Gastroesophageal sphincter (tissue), 4 donors: Measurements from ENCODE around the gene SLC66A2. TPM values are rescaled to one million over a fixed set of nuclear protein-coding genes. Genes with fewer than 3 reads are reported as not detected.
A peak's percentile ranks its signal among the peaks of the same experiment; 100 is the strongest.
"Not testable (repeated sequence)": the region's sequence is repeated elsewhere in the genome, so short reads cannot be mapped to it uniquely, and the experiment has no call there.

Experiments
- ATAC-seq: fragments of 150-250 bp; one replicate; pipeline ENCODE4 v1.9.1; 2016; ENCODE audit warnings: mild to moderate bottlenecking, moderate library complexity
- H3K27ac ChIP-seq, 4 donors: fragments of 200-600 bp; sonication (generic) in 3 of 4; 1 replicate in 3 of 4; 2 replicates in 1 of 4; pipeline ENCODE4 v1.5.1; 2016 to 2019
- H3K27me3 ChIP-seq: fragments of 200-600 bp; sonication (generic); one replicate; pipeline ENCODE4 v1.5.1; 2019
- H3K36me3 ChIP-seq, 2 donors: fragments of 200-600 bp; sonication (generic); one replicate each; pipeline ENCODE4 v1.5.1; 2019; ENCODE audit warnings: control low read depth in 1 of 2
- H3K4me1 ChIP-seq, 3 donors: fragments of 200-600 bp; sonication (generic); 1 replicate in 2 of 3; 2 replicates in 1 of 3; pipeline ENCODE4 v1.5.1; 2016 to 2019; ENCODE audit warnings: control low read depth in 2 of 3
- H3K4me3 ChIP-seq, 2 donors: fragments of 200-600 bp; sonication (generic); one replicate each; pipeline ENCODE4 v1.5.1; 2019; ENCODE audit warnings: mild to moderate bottlenecking in 1 of 2, moderate library complexity in 1 of 2
- H3K9me3 ChIP-seq, 3 donors: fragments of 200-600 bp; sonication (generic); one replicate each; pipeline ENCODE4 v1.5.1; 2017 to 2019; ENCODE audit warnings: control low read depth in 2 of 3
- CTCF ChIP-seq, 4 experiments: fragments of 200-600 bp in 2 of 4; fragments of 450-650 bp in 2 of 4; sonication (generic) in 1 of 4; IDR thresholded peaks; one replicate each; pipeline ENCODE4 v1.5.1; 2017 to 2019; ENCODE audit warnings: antibody characterized with exemption in 4 of 4, mild to moderate bottlenecking in 2 of 4, moderate library complexity in 2 of 4
- EP300 ChIP-seq: sonication (generic); formaldehyde crosslinking; IDR thresholded peaks from one replicate; pipeline ENCODE4 v1.6.1; 2017; ENCODE audit warnings: antibody characterized with exemption, mild to moderate bottlenecking
- POLR2A ChIP-seq, 2 donors: fragments of 450-650 bp; IDR thresholded peaks; one replicate each; pipeline ENCODE4 v1.6.1; 2017; ENCODE audit warnings: antibody characterized with exemption in 2 of 2, mild to moderate bottlenecking in 2 of 2, moderate library complexity in 1 of 2
- POLR2AphosphoS5 ChIP-seq: sonication (generic); formaldehyde crosslinking; IDR thresholded peaks from one replicate; pipeline ENCODE4 v1.6.1; 2017; ENCODE audit warnings: antibody characterized with exemption
- WGBS, 2 donors: methylation state at CpG; one replicate each; pipeline ENCODE4 v1.1.5; 2018; ENCODE audit warnings: low coverage in 1 of 2; 5-methylcytosine and 5-hydroxymethylcytosine counted together
- total RNA-seq, 4 donors: library from RNA; depleted of rRNA; stranded (reverse); fragments of >200 nt; gene quantifications; one replicate each; pipeline ENCODE4 v1.1.0, GENCODE V29; 2016

The SLC66A2 gene
- total RNA-seq, 4 donors from 2014 or later: 32.2 to 42.6 (median 35.6) TPM

GRCh38 chr18:79963658-79964329 lies 12.3 kb upstream of the SLC66A2 start:
- ATAC-seq: no peak
- Histone ChIP-seq H3K27ac (peak overlapping the region in 3 of 4 donors; percentile 70 to 79 (median 72)), H3K4me3 (peak overlapping the region; percentile 70 to 75), H3K4me1 (peaks cover 0 to 28% (median 0%) of the 10 kb centered on the region in 3 donors), H3K27me3 (peaks cover 20% of the 10 kb centered on the region), H3K36me3 (peaks cover 0 to 7% of the 10 kb centered on the region in 2 donors), H3K9me3 (no peaks in the 10 kb centered on the region)
- no peak for TF ChIP-seq EP300
- no peak for TF ChIP-seq POLR2AphosphoS5
- TF ChIP-seq POLR2A (IDR thresholded peaks at IDR 0.05): no peak
- no peak for TF ChIP-seq CTCF (IDR thresholded peaks at IDR 0.05)
- WGBS, 2 donors: 88 to 100% methylated on average over 1 to 7 of the region's 30 CpGs

GRCh38 chr18:79962835-79963657 lies 11.6 kb upstream of the SLC66A2 start:
- WGBS, 2 donors: 91 to 94% methylated on average over 7 to 18 of the region's 30 CpGs
- H3K36me3 ChIP-seq: peaks cover 0 to 7% of the 10 kb centered on the region in 2 donors
- no peak for ATAC-seq
- H3K27ac ChIP-seq: no peak overlapping the region
- no peaks in the 10 kb centered on the region for H3K9me3 ChIP-seq
- peaks cover 0 to 22% (median 0%) of the 10 kb centered on the region in 3 donors for H3K4me1 ChIP-seq
- no peak overlapping the region for H3K4me3 ChIP-seq
- peaks cover 20% of the 10 kb centered on the region for H3K27me3 ChIP-seq
- no peak for TF ChIP-seq EP300
- no peak for TF ChIP-seq POLR2AphosphoS5
- no peak for TF ChIP-seq POLR2A (IDR thresholded peaks at IDR 0.05)
- no peak for TF ChIP-seq CTCF (IDR thresholded peaks at IDR 0.05)

- no peak overlapping the region for H3K27ac ChIP-seq
- peaks cover 0 to 1% of the 10 kb centered on the region in 2 donors for H3K36me3 ChIP-seq
- no peaks in the 10 kb centered on the region for H3K9me3 ChIP-seq
- TF ChIP-seq POLR2AphosphoS5: no peak
- 76 to 87% methylated on average over 3 to 6 of the region's 10 CpGs for WGBS, 2 donors
- H3K4me3 ChIP-seq: no peak overlapping the region
- ATAC-seq: no peak
- H3K4me1 ChIP-seq: peaks cover 0 to 22% (median 0%) of the 10 kb centered on the region in 3 donors
- peaks cover 20% of the 10 kb centered on the region for H3K27me3 ChIP-seq
These were observed 10.9 kb upstream of the SLC66A2 start for GRCh38 chr18:79962311-79962710.

- H3K27me3 ChIP-seq: peaks cover 20% of the 10 kb centered on the region
- peaks cover 0 to 22% (median 0%) of the 10 kb centered on the region in 3 donors for H3K4me1 ChIP-seq
- no peaks in the 10 kb centered on the region for H3K9me3 ChIP-seq
- no peak for ATAC-seq
- WGBS, 2 donors: 69 to 100% methylated on average over 2 to 14 of the region's 29 CpGs
- no peak overlapping the region for H3K4me3 ChIP-seq
- TF ChIP-seq POLR2AphosphoS5: no peak
- no peaks in the 10 kb centered on the region for H3K36me3 ChIP-seq
- no peak overlapping the region for H3K27ac ChIP-seq
These were observed 10.3 kb upstream of the SLC66A2 start for GRCh38 chr18:79961527-79962291.

GRCh38 chr18:79960921-79961526 lies 9.6 kb upstream of the SLC66A2 start:
- Histone ChIP-seq H3K4me3 (no peak overlapping the region), H3K9me3 (no peaks in the 10 kb centered on the region), H3K36me3 (no peaks in the 10 kb centered on the region), H3K27ac (no peak overlapping the region), H3K4me1 (peaks cover 0 to 22% (median 0%) of the 10 kb centered on the region in 3 donors), H3K27me3 (peaks cover 20% of the 10 kb centered on the region)
- TF ChIP-seq EP300 (no peak), CTCF (IDR thresholded peaks at IDR 0.05) (no peak), POLR2AphosphoS5 (no peak), POLR2A (IDR thresholded peaks at IDR 0.05) (no peak)
- ATAC-seq: no peak
- WGBS, 2 donors: 79 to 93% methylated on average over 4 to 5 of the region's 16 CpGs

- peaks cover 20% of the 10 kb centered on the region for H3K27me3 ChIP-seq
- not testable (repeated sequence) for H3K9me3 ChIP-seq, H3K36me3 ChIP-seq, H3K27ac ChIP-seq, H3K4me3 ChIP-seq, ATAC-seq
- WGBS, 2 donors: 23 to 25% methylated on average over 4 to 11 of the region's 12 CpGs
- H3K4me1 ChIP-seq: peaks cover 0 to 17% (median 0%) of the 10 kb centered on the region in 3 donors
These were observed 8.8 kb upstream of the SLC66A2 start for GRCh38 chr18:79960161-79960801.
